CD4-positive, alpha-beta memory T cell (primary cell): ENCODE results near the gene UHRF1. TPM values are rescaled to one million over a fixed set of nuclear protein-coding genes. Genes with fewer than 3 reads are reported as not detected.
"Not testable (repeated sequence)": the region's sequence is repeated elsewhere in the genome, so short reads cannot be mapped to it uniquely, and the experiment has no call there.

ENCODE experiments used
- CTCF ChIA-PET: fragments of 350-600 bp; sonication (Branson Sonifier 250); formaldehyde crosslinking; loops from one replicate; lab custom pipeline; 2021; ENCODE audit warnings: inconsistent platforms; ENCODE audit not compliant: partially characterized antibody; lab: Charles Lee
- POLR2A ChIA-PET: fragments of 350-600 bp; sonication (Branson Sonifier 250); formaldehyde crosslinking; loops from one replicate; lab custom pipeline; 2021; ENCODE audit not compliant: partially characterized antibody; lab: Charles Lee
- DNase-seq, 5 donors: peaks; one replicate each; pipeline versions ENCODE4 v3.0.0 to v3.0.0-alpha.2; 2020 to 2022; ENCODE audit warnings: mixed read lengths in 1 of 5
- H3K27ac ChIP-seq: one replicate; pipeline ENCODE4 v1.7.0; 2013; ENCODE audit warnings: low read depth, low read length
- H3K27me3 ChIP-seq: 2 replicates; pipeline ENCODE4 v1.7.0; 2013; ENCODE audit warnings: mild to moderate bottlenecking, low read length, moderate library complexity; ENCODE audit not compliant: insufficient read depth
- H3K36me3 ChIP-seq: 2 replicates; pipeline ENCODE4 v1.7.0; 2013; ENCODE audit warnings: mild to moderate bottlenecking, low read length, moderate library complexity; ENCODE audit not compliant: insufficient read depth
- H3K4me1 ChIP-seq: 2 replicates; pipeline ENCODE4 v1.7.0; 2013; ENCODE audit warnings: mild to moderate bottlenecking, low read length, moderate library complexity; ENCODE audit not compliant: insufficient read depth
- H3K4me3 ChIP-seq, 2 donors: one replicate each; pipeline ENCODE4 v1.7.0; 2013; ENCODE audit warnings: low read length in 2 of 2, mild to moderate bottlenecking in 1 of 2
- H3K9me3 ChIP-seq, 2 donors: one replicate each; pipeline ENCODE4 v1.7.0; 2013; ENCODE audit warnings: low read length in 2 of 2, control low read depth in 1 of 2; ENCODE audit not compliant: control insufficient read depth in 1 of 2
- H3K27ac Mint-ChIP-seq, 7 donors: one replicate each; pipeline ENCODE4 v1.8.0; 2020 to 2021; ENCODE audit warnings: mixed read lengths in 7 of 7, mild to moderate bottlenecking in 6 of 7, inconsistent platforms in 3 of 7, moderate library complexity in 3 of 7
- H3K27me3 Mint-ChIP-seq, 2 donors: one replicate each; pipeline ENCODE4 v1.8.0; 2020 to 2021; ENCODE audit warnings: mixed read lengths in 2 of 2
- H3K36me3 Mint-ChIP-seq, 2 donors: one replicate each; pipeline ENCODE4 v1.8.0; 2020 to 2021; ENCODE audit warnings: mixed read lengths in 2 of 2, inconsistent platforms in 1 of 2, mild to moderate bottlenecking in 1 of 2
- H3K4me1 Mint-ChIP-seq, 4 donors: one replicate each; pipeline ENCODE4 v1.8.0; 2020 to 2021; ENCODE audit warnings: mixed read lengths in 4 of 4, mild to moderate bottlenecking in 1 of 4
- H3K4me3 Mint-ChIP-seq, 8 donors: one replicate each; pipeline ENCODE4 v1.8.0; 2020 to 2021; ENCODE audit warnings: mixed read lengths in 8 of 8, mild to moderate bottlenecking in 7 of 8, moderate library complexity in 6 of 8, inconsistent platforms in 3 of 8
- H3K9me3 Mint-ChIP-seq, 8 donors: one replicate each; pipeline ENCODE4 v1.8.0; 2020 to 2021; ENCODE audit warnings: mixed read lengths in 8 of 8, mild to moderate bottlenecking in 5 of 8, inconsistent platforms in 3 of 8, moderate library complexity in 1 of 8
- intact Hi-C: fragments of 100-400 bp; cut with micrococcal nuclease; formaldehyde crosslinking; loops from one replicate; pipeline ENCODE4 v1.15.1; 2023
- polyA plus RNA-seq, 2 donors: library from polyadenylated mRNA; unstranded; fragments of 300-500 nt; fragmentation: Illumina TruSeq; gene quantifications; one replicate each; pipeline ENCODE4 v1.2.3, GENCODE V29; 2021
- total RNA-seq, 2 experiments: library from RNA; stranded (reverse); gene quantifications; one replicate each; pipeline ENCODE4 v1.2.3, GENCODE V29; 2021

Gene UHRF1
- total and polyA plus RNA-seq, 4 experiments from 2014 or later, result 0.11 to 0.22 (median 0.15) TPM; not detected in 1

- H3K4me1 Mint-ChIP-seq, H3K4me3 Mint-ChIP-seq, H3K4me3 ChIP-seq, DNase-seq, CTCF ChIA-PET, H3K27me3 ChIP-seq, H3K36me3 Mint-ChIP-seq, H3K27me3 Mint-ChIP-seq, H3K9me3 ChIP-seq, intact Hi-C loops, H3K36me3 ChIP-seq, H3K27ac Mint-ChIP-seq, H3K9me3 Mint-ChIP-seq, POLR2A ChIA-PET, H3K27ac ChIP-seq, H3K4me1 ChIP-seq: not testable (repeated sequence)
Measured at GRCh38 chr19:4950650-4951049, 41.3 kb downstream of the UHRF1 start.

- intact Hi-C loops, result no loop called here
- CTCF ChIA-PET, result no interaction called here
- H3K27me3 Mint-ChIP-seq, result no peaks in the 10 kb centered on the region
- Histone ChIP-seq H3K4me3 (no peak overlapping the region), H3K36me3 (no peaks in the 10 kb centered on the region), H3K4me1 (no peaks in the 10 kb centered on the region), H3K27me3 (no peaks in the 10 kb centered on the region), H3K27ac (no peak overlapping the region), H3K9me3 (no peaks in the 10 kb centered on the region)
- no peaks in the 10 kb centered on the region for H3K36me3 Mint-ChIP-seq
- H3K9me3 Mint-ChIP-seq, result peaks cover 0 to 1% (median 0%) of the 10 kb centered on the region in 8 donors
- H3K27ac Mint-ChIP-seq, result peak overlapping the region in 1 of 7 donors; percentile 68
- H3K4me3 Mint-ChIP-seq, result no peak overlapping the region
- POLR2A ChIA-PET, result no interaction called here
- DNase-seq, result no peak
- peaks cover 0 to 3% (median 0%) of the 10 kb centered on the region in 4 donors for H3K4me1 Mint-ChIP-seq
Measured at GRCh38 chr19:4951656-4952055, 42.4 kb downstream of the UHRF1 start.

GRCh38 chr19:4952945-4953344 is 43.6 kb downstream of the UHRF1 start:
- Mint-ChIP-seq H3K27me3 (no peaks in the 10 kb centered on the region), H3K4me1 (peaks cover 0 to 3% (median 0%) of the 10 kb centered on the region in 4 donors), H3K36me3 (no peaks in the 10 kb centered on the region), H3K27ac (no peak overlapping the region), H3K4me3 (no peak overlapping the region), H3K9me3 (peaks cover 0 to 1% (median 0%) of the 10 kb centered on the region in 8 donors)
- intact Hi-C loops, result no loop called here
- no peak for DNase-seq
- H3K4me3 ChIP-seq, result no peak overlapping the region
- H3K36me3 ChIP-seq, result no peaks in the 10 kb centered on the region
- no peaks in the 10 kb centered on the region for H3K9me3 ChIP-seq
- H3K4me1 ChIP-seq, result no peaks in the 10 kb centered on the region
- ChIA-PET CTCF (no interaction called here), POLR2A (interaction anchor here (0.9 kb wide), 1 partner anchor 16 kb away, joined by 3 read pairs; the partner anchor contains the start of gene KDM4B)
- no peaks in the 10 kb centered on the region for H3K27me3 ChIP-seq
- no peak overlapping the region for H3K27ac ChIP-seq

- H3K4me3 ChIP-seq, H3K4me3 Mint-ChIP-seq, H3K4me1 ChIP-seq, H3K9me3 ChIP-seq, H3K4me1 Mint-ChIP-seq, H3K9me3 Mint-ChIP-seq, H3K27me3 Mint-ChIP-seq, POLR2A ChIA-PET, H3K27me3 ChIP-seq, H3K36me3 Mint-ChIP-seq, H3K27ac ChIP-seq, intact Hi-C loops, H3K36me3 ChIP-seq, DNase-seq: not testable (repeated sequence)
- peak overlapping the region in 1 of 7 donors; percentile 75 for H3K27ac Mint-ChIP-seq
- CTCF ChIA-PET, result interaction anchor here (0.6 kb wide), 2 partner anchors 8 to 37 kb away, joined by 3 to 4 read pairs; no protein-coding TSS in a partner anchor
Measured at GRCh38 chr19:4954320-4955149, 45.2 kb downstream of the UHRF1 start.

- Mint-ChIP-seq H3K27ac (peak overlapping the region in 2 of 7 donors; percentile 16 to 63), H3K4me3 (no peak overlapping the region), H3K36me3 (no peaks in the 10 kb centered on the region), H3K27me3 (no peaks in the 10 kb centered on the region), H3K9me3 (no peaks in the 10 kb centered on the region), H3K4me1 (peaks cover 0 to 3% (median 0%) of the 10 kb centered on the region in 4 donors)
- no peak overlapping the region for H3K27ac ChIP-seq
- no peaks in the 10 kb centered on the region for H3K36me3 ChIP-seq
- CTCF ChIA-PET, result interaction anchor here (0.6 kb wide), 1 partner anchor 38 kb away, joined by 3 read pairs; no protein-coding TSS in a partner anchor
- H3K4me1 ChIP-seq, result no peaks in the 10 kb centered on the region
- no peaks in the 10 kb centered on the region for H3K9me3 ChIP-seq
- DNase-seq, result no peak
- H3K4me3 ChIP-seq, result no peak overlapping the region
- intact Hi-C loops, result no loop called here
- no peaks in the 10 kb centered on the region for H3K27me3 ChIP-seq
- POLR2A ChIA-PET, result no interaction called here
Measured at GRCh38 chr19:4955274-4955673, 46.0 kb downstream of the UHRF1 start.

- POLR2A ChIA-PET, result no interaction called here
- Histone ChIP-seq H3K36me3 (no peaks in the 10 kb centered on the region), H3K4me1 (no peaks in the 10 kb centered on the region), H3K4me3 (no peak overlapping the region), H3K27me3 (no peaks in the 10 kb centered on the region), H3K9me3 (no peaks in the 10 kb centered on the region), H3K27ac (no peak overlapping the region)
- H3K27me3 Mint-ChIP-seq, result no peaks in the 10 kb centered on the region
- peaks cover 0 to 3% (median 0%) of the 10 kb centered on the region in 4 donors for H3K4me1 Mint-ChIP-seq
- H3K4me3 Mint-ChIP-seq, result no peak overlapping the region
- H3K9me3 Mint-ChIP-seq, result no peaks in the 10 kb centered on the region
- no peaks in the 10 kb centered on the region for H3K36me3 Mint-ChIP-seq
- DNase-seq, result no peak
- CTCF ChIA-PET, result no interaction called here
- no peak overlapping the region for H3K27ac Mint-ChIP-seq
- intact Hi-C loops, result no loop called here
Measured at GRCh38 chr19:4957981-4958380, 48.7 kb downstream of the UHRF1 start.

GRCh38 chr19:4962085-4962619 is 52.9 kb downstream of the UHRF1 start:
- Histone ChIP-seq H3K9me3 (no peaks in the 10 kb centered on the region), H3K27ac (no peak overlapping the region), H3K4me3 (no peak overlapping the region), H3K36me3 (no peaks in the 10 kb centered on the region), H3K27me3 (no peaks in the 10 kb centered on the region), H3K4me1 (no peaks in the 10 kb centered on the region)
- DNase-seq, result no peak
- Mint-ChIP-seq H3K27ac (no peak overlapping the region), H3K4me1 (no peaks in the 10 kb centered on the region), H3K9me3 (no peaks in the 10 kb centered on the region), H3K27me3 (no peaks in the 10 kb centered on the region), H3K36me3 (no peaks in the 10 kb centered on the region), H3K4me3 (no peak overlapping the region)
- intact Hi-C loops, result no loop called here
- ChIA-PET POLR2A (no interaction called here), CTCF (interaction anchor here (0.7 kb wide), 1 partner anchor 8 kb away, joined by 4 read pairs; no protein-coding TSS in a partner anchor)
